HepG2 (cell line): ENCODE measurements around the gene GSK3A. TPM values are rescaled to one million over a fixed set of nuclear protein-coding genes. Genes with fewer than 3 reads are reported as not detected.

Source experiments
- ATM ChIP-seq: fragments of 450-650 bp; IDR thresholded peaks from 2 replicates; pipeline ENCODE4 v1.7.1; 2017; ENCODE audit warnings: mild to moderate bottlenecking, borderline replicate concordance
- KIAA2018 ChIP-seq: sonication (generic); formaldehyde crosslinking; IDR thresholded peaks from 2 replicates; pipeline ENCODE4 v1.5.0; 2020; ENCODE audit warnings: mild to moderate bottlenecking, missing genetic modification reagents, borderline replicate concordance
- MBD4 ChIP-seq: IDR thresholded peaks from 2 replicates; pipeline ENCODE4 v1.6.1; 2012; ENCODE audit warnings: low read length, inconsistent platforms, borderline replicate concordance
- NFYB ChIP-seq: sonication (generic); formaldehyde crosslinking; IDR thresholded peaks from 2 replicates; pipeline ENCODE4 v1.4.0; 2020; ENCODE audit warnings: missing genetic modification reagents
- NR2F2 ChIP-seq: IDR thresholded peaks from 2 replicates; pipeline ENCODE4 v1.6.1; 2012; ENCODE audit warnings: low read depth, inconsistent platforms, borderline replicate concordance
- PHF5A ChIP-seq: IDR thresholded peaks from one replicate; pipeline ENCODE4 v1.6.1; 2018; ENCODE audit warnings: low read depth, missing genetic modification reagents; ENCODE audit not compliant: unreplicated experiment
- RFX5 ChIP-seq: IDR thresholded peaks from 2 replicates; pipeline ENCODE4 v1.6.1; 2011; ENCODE audit warnings: low read depth, low read length, improper control_type of control experiment
- SALL2 ChIP-seq: sonication (generic); formaldehyde crosslinking; IDR thresholded peaks from 2 replicates; pipeline ENCODE4 v1.8.1; 2023; ENCODE audit warnings: mild to moderate bottlenecking, missing genetic modification reagents, inconsistent platforms
- ZBTB4 ChIP-seq: sonication (generic); formaldehyde crosslinking; IDR thresholded peaks from 2 replicates; pipeline ENCODE4 v1.4.0; 2020; ENCODE audit warnings: missing genetic modification reagents, mild to moderate bottlenecking, borderline replicate concordance
- ZNF574 ChIP-seq: sonication (generic); formaldehyde crosslinking; IDR thresholded peaks from 2 replicates; pipeline ENCODE4 v1.4.0; 2020; ENCODE audit warnings: missing genetic modification reagents
- polyA plus RNA-seq, 8 experiments: library from polyadenylated mRNA; depleted of rRNA in 3 of 8; stranded (reverse) in 7 of 8; unstranded in 1 of 8; fragments of >200 nt; fragmentation: Illumina TruSeq in 4 of 8; extraction: Trizol in 4 of 8; gene quantifications; 2 replicates each; pipeline versions ENCODE4 v1.2.1 to v1.2.3, GENCODE V29; 2011 to 2016; ENCODE audit warnings: low read depth in 4 of 8, missing spikeins in 1 of 8, mixed read lengths in 1 of 8; ENCODE audit not compliant: insufficient read depth in 1 of 8
- total RNA-seq, 5 experiments: library from RNA; depleted of rRNA; stranded (reverse); fragments of >200 nt; fragmentation: Illumina TruSeq; extraction: Trizol; gene quantifications; 2 replicates each; pipeline ENCODE4 v1.2.3, GENCODE V29; 2016; ENCODE audit warnings: low read depth in 1 of 5
- TF ChIP-seq, protein P1 (sequence below): sonication (generic); formaldehyde crosslinking; conservative IDR thresholded peaks from 2 replicates; pipeline ENCODE4 v1.8.0; 2022; ENCODE audit warnings: low read depth, missing genetic modification reagents

Gene GSK3A
- total and polyA plus RNA-seq, 2 of the 13 experiments (the other 11 are each of a cell fraction or from before 2014, with no cell fraction given): 16.9 to 52.5 TPM

DNA sequence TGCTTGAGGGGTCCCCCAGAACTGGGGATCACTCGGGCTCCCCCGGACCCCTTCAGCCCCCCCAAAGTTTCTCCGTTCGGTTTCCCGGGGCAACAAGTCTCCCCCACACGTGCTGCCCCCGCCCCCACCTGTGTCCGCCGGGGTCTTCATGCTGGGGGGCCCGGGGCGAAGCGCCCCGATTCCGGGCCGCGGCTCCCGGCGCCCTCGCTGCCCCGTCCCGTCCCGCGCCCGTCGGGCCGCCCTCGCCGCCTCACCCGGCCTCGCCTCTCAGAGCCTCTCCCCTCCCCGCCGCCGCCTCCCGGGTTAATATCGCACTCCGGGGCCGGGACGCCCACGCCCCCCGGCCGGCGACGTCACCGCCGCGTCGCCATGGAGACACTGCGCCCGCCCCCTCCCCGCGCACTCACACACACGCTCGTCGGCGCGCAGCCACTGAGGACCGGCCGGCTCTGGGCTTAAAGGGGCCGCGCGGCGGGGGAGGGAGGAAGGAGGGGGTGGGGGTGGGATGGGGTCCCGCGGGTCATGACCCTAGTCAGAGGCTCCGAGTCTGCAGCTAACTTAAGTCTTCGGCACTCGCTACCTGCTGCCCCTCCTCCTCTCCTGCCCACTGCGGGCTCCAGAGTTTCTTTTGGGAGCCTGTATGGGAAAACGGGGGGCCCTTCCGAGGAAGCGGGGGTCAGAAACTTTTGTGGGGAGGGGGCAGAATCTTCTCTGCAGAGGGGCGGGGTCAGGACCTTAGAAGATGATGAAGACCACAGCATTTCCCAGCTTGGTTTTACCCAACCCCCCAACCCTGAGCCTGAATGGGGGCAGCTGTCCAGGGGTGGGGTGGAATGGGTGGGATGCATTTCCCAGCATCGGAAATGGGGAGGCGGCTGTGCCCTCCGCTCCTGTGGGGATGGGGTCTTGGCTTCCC, 12.7 kb upstream of the GSK3A start, which contains the start of gene ERF (continued):
- no peak for TF ChIP-seq KIAA2018 (CRISPR knock-in tag)
- no peak for TF ChIP-seq PHF5A (CRISPR knock-in tag)
- TF ChIP-seq NFYB: peak; percentile 28; the same call in 1 of the 2 replicates
- 0 out of 2 replicates have a peak, but pooled peaks have one; percentile 30 for TF ChIP-seq SALL2 (CRISPR knock-in tag)
- TF ChIP-seq ZBTB4 (CRISPR knock-in tag): 0 out of 2 replicates have a peak, but pooled peaks have one; percentile 7
- TF ChIP-seq RFX5: no peak; the same call in 1 of the 2 replicates
- TF ChIP-seq ZNF574: no peak
- TF ChIP-seq ATM: no peak
- TF ChIP-seq, protein P1, sequence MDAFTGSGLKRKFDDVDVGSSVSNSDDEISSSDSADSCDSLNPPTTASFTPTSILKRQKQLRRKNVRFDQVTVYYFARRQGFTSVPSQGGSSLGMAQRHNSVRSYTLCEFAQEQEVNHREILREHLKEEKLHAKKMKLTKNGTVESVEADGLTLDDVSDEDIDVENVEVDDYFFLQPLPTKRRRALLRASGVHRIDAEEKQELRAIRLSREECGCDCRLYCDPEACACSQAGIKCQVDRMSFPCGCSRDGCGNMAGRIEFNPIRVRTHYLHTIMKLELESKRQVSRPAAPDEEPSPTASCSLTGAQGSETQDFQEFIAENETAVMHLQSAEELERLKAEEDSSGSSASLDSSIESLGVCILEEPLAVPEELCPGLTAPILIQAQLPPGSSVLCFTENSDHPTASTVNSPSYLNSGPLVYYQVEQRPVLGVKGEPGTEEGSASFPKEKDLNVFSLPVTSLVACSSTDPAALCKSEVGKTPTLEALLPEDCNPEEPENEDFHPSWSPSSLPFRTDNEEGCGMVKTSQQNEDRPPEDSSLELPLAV (CRISPR knock-in tag): no peak
- TF ChIP-seq MBD4: no peak
- TF ChIP-seq NR2F2: no peak
